OCI-LY1 (cell line): Measurements from ENCODE around the gene LSAMP.

Source experiments
- EZH2 ChIP-seq: fragments of 200-600 bp; sonication (generic), shearing (Covaris generic); IDR thresholded peaks from 2 replicates; pipeline ENCODE4 v1.8.0; 2017; ENCODE audit warnings: borderline replicate concordance, mixed run types, mild to moderate bottlenecking, antibody characterized with exemption, low read length, moderate library complexity, mixed read lengths
- TF ChIP-seq, protein P1 (sequence below): fragments of 200-600 bp; sonication (generic), shearing (Covaris generic); IDR thresholded peaks from 2 replicates; pipeline ENCODE4 v1.5.1; 2017; ENCODE audit warnings: mild to moderate bottlenecking, antibody characterized with exemption, low read length, moderate library complexity, mixed read lengths

DNA sequence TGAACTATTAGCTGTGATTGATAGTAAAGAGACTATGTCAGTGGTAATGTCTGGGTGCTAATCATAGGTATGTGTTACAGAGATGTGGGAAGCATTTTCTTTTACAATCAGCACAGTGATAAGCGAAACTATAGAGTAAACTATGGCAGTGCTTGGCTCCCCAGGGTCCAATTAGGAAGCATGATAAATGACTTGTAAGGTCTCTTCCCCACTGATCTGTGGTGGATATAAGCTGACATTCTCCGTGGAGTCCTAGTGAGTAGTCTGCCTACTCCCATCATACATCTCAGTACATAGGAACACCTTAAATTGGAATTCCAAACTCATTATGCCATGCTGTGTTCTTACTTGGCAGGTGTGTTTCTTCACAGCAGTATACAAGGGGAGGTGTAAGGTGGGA, 617.8 kb downstream of the LSAMP start:
- TF ChIP-seq, protein P1, sequence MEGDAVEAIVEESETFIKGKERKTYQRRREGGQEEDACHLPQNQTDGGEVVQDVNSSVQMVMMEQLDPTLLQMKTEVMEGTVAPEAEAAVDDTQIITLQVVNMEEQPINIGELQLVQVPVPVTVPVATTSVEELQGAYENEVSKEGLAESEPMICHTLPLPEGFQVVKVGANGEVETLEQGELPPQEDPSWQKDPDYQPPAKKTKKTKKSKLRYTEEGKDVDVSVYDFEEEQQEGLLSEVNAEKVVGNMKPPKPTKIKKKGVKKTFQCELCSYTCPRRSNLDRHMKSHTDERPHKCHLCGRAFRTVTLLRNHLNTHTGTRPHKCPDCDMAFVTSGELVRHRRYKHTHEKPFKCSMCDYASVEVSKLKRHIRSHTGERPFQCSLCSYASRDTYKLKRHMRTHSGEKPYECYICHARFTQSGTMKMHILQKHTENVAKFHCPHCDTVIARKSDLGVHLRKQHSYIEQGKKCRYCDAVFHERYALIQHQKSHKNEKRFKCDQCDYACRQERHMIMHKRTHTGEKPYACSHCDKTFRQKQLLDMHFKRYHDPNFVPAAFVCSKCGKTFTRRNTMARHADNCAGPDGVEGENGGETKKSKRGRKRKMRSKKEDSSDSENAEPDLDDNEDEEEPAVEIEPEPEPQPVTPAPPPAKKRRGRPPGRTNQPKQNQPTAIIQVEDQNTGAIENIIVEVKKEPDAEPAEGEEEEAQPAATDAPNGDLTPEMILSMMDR: no peak
- TF ChIP-seq EZH2: no peak
